HFFc6 (cell line): Measurements from ENCODE around the gene TEPSIN. TPM values are rescaled to one million over a fixed set of nuclear protein-coding genes. Genes with fewer than 3 reads are reported as not detected.

Source experiments
- DNase-seq: peaks from one replicate; pipeline ENCODE4 v3.0.0-alpha.2; 2018
- H3K27ac Mint-ChIP-seq: 2 replicates; pipeline ENCODE4 v1.8.0; 2020; ENCODE audit warnings: mild to moderate bottlenecking, mixed read lengths
- H3K27me3 Mint-ChIP-seq: 2 replicates; pipeline ENCODE4 v1.8.0; 2021; ENCODE audit warnings: mild to moderate bottlenecking, moderate library complexity, mixed read lengths; ENCODE audit not compliant: insufficient read depth
- H3K36me3 Mint-ChIP-seq: 2 replicates; pipeline ENCODE4 v1.8.0; 2021; ENCODE audit warnings: low read depth, mixed read lengths
- H3K4me1 Mint-ChIP-seq: 2 replicates; pipeline ENCODE4 v1.8.0; 2020; ENCODE audit warnings: low read depth, mixed read lengths
- H3K4me3 Mint-ChIP-seq: 2 replicates; pipeline ENCODE4 v1.8.0; 2020; ENCODE audit warnings: mild to moderate bottlenecking, moderate library complexity, mixed read lengths
- H3K9me3 Mint-ChIP-seq: 2 replicates; pipeline ENCODE4 v1.8.0; 2020; ENCODE audit warnings: mild to moderate bottlenecking, mixed read lengths
- CTCF ChIP-seq: fragments of 200-600 bp; sonication (generic); IDR thresholded peaks from 2 replicates; pipeline ENCODE4 v1.5.0; 2021; ENCODE audit warnings: antibody characterized with exemption, mild to moderate bottlenecking
- total RNA-seq, 6 experiments: library from RNA; stranded (reverse); fragmentation: NEBNext Ultra II Directional; extraction: Animal tissue kit (Norgen Biotek cat#: 25700); gene quantifications; 2 replicates in 1 of 6; 3 replicates in 5 of 6; pipeline ENCODE4 v1.2.3, GENCODE V29; 2021

The TEPSIN gene
- total RNA-seq, 6 experiments from 2014 or later, result 16.2 to 22.5 (median 19.0) TPM

GRCh38 chr17:81181811-81182185, 57.1 kb downstream of the TEPSIN start:
- Mint-ChIP-seq H3K4me1 (no peaks in the 10 kb centered on the region), H3K4me3 (no peak overlapping the region)

GRCh38 chr17:81180836-81181810, 57.7 kb downstream of the TEPSIN start:
- TF ChIP-seq CTCF, result no peak
- no peak overlapping the region for H3K4me3 Mint-ChIP-seq
- no peaks in the 10 kb centered on the region for H3K9me3 Mint-ChIP-seq
- no peak for DNase-seq
- H3K27me3 Mint-ChIP-seq, result peaks cover 5% of the 10 kb centered on the region
- no peaks in the 10 kb centered on the region for H3K4me1 Mint-ChIP-seq
- no peak overlapping the region for H3K27ac Mint-ChIP-seq
- no peaks in the 10 kb centered on the region for H3K36me3 Mint-ChIP-seq

More at GRCh38 chr17:81181811-81182185, 57.1 kb downstream of the TEPSIN start:
- Mint-ChIP-seq H3K9me3 (no peaks in the 10 kb centered on the region), H3K27ac (no peak overlapping the region), H3K36me3 (no peaks in the 10 kb centered on the region), H3K27me3 (peaks cover 5% of the 10 kb centered on the region)
- no peak for TF ChIP-seq CTCF
- no peak for DNase-seq

GRCh38 chr17:81179861-81180260, 59.0 kb downstream of the TEPSIN start:
- H3K27me3 Mint-ChIP-seq, result peaks cover 4% of the 10 kb centered on the region
- no peak overlapping the region for H3K27ac Mint-ChIP-seq
- no peaks in the 10 kb centered on the region for H3K4me1 Mint-ChIP-seq
- peaks cover 10% of the 10 kb centered on the region for H3K9me3 Mint-ChIP-seq
- peaks cover 8% of the 10 kb centered on the region for H3K36me3 Mint-ChIP-seq
- no peak for TF ChIP-seq CTCF
- H3K4me3 Mint-ChIP-seq, result no peak overlapping the region
- no peak for DNase-seq

- no peak for DNase-seq
- H3K36me3 Mint-ChIP-seq, result peaks cover 9% of the 10 kb centered on the region
- no peak overlapping the region for H3K4me3 Mint-ChIP-seq
- peaks cover 10% of the 10 kb centered on the region for H3K9me3 Mint-ChIP-seq
- no peak for TF ChIP-seq CTCF
- H3K4me1 Mint-ChIP-seq, result no peaks in the 10 kb centered on the region
- H3K27ac Mint-ChIP-seq, result no peak overlapping the region
- peaks cover 4% of the 10 kb centered on the region for H3K27me3 Mint-ChIP-seq
Observed at GRCh38 chr17:81179220-81179619, 59.6 kb downstream of the TEPSIN start.

Other genes starting within 250 kb of the TEPSIN start
- 10 to 100 TPM; 27.6 to 38.5 (median 31.5) TPM for gene CHMP6, start 247.2 kb downstream of the TEPSIN start, total RNA-seq
- gene BAIAP2, start 203.9 kb downstream of the TEPSIN start, total RNA-seq, result 10 to 100 TPM; 30.8 to 47.4 (median 35.9) TPM
- gene PVALEF, start 73.5 kb downstream of the TEPSIN start, total RNA-seq, result not detected
- gene AATK, start 72.8 kb downstream of the TEPSIN start, total RNA-seq, result under 1 TPM; 0.15 to 0.59 (median 0.38) TPM
- 10 to 100 TPM in 4 of 6 experiments, 1 to 10 TPM in 2; 8.3 to 13.2 (median 10.7) TPM for gene CEP131, start 16.1 kb downstream of the TEPSIN start, total RNA-seq
- gene NDUFAF8, start 263 bp upstream of the TEPSIN start, total RNA-seq, result 100 to 1,000 TPM in 1 of 6 experiments, 10 to 100 TPM in 5; 67.0 to 103 (median 87.9) TPM
- gene SLC38A10, start 56.3 kb upstream of the TEPSIN start, total RNA-seq, result 10 to 100 TPM; 71.2 to 88.3 (median 72.2) TPM
- gene BAHCC1, start 156.4 kb upstream of the TEPSIN start, total RNA-seq, result 1 to 10 TPM; 7.3 to 9.7 (median 8.3) TPM